ENCODE data around the gene MAP2. TPM values are rescaled to one million over a fixed set of nuclear protein-coding genes. Genes with fewer than 3 reads are reported as not detected.
A peak's percentile ranks its signal among the peaks of the same experiment; 100 is the strongest.
"Not testable (repeated sequence)": the region's sequence is repeated elsewhere in the genome, so short reads cannot be mapped to it uniquely, and the experiment has no call there.

Gene MAP2
- total and polyA plus RNA-seq, 5 donors = 2.8 to 6.2 (median 3.5) TPM

DNA sequence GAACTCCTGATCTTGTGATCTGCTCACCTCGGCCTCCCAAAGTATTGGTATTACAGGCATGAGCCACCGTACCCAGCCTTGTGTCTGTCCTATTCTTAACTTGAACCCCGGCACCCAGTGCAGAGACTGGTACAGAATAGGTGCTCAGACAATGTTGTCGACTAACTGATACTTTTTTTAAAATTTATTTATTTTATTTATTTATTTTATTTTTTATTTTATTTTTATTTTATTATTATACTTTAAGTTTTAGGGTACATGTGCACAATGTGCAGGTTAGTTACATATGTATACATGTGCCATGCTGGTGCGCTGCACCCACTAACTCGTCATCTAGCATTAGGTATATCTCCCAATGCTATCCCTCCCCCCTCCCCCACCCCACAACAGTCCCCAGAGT lies 174.4 kb downstream of the MAP2 start:
- intact Hi-C loops (cut with DNase I); H3K4me1 ChIP-seq (ENCODE audit: control insufficient read depth, insufficient read depth, low read length); H3K4me3 ChIP-seq (ENCODE audit: low read length); ATAC-seq; H3K9me3 ChIP-seq (ENCODE audit: control insufficient read depth, low read length); H3K27me3 ChIP-seq (ENCODE audit: control insufficient read depth, insufficient read depth); H3K27ac ChIP-seq (ENCODE audit: low read length): not testable (repeated sequence)
- peak in 1 of 3 donors; percentile 21 for DNase-seq
- WGBS = 96% methylated on average over 4 of the region's 6 CpGs

DNA sequence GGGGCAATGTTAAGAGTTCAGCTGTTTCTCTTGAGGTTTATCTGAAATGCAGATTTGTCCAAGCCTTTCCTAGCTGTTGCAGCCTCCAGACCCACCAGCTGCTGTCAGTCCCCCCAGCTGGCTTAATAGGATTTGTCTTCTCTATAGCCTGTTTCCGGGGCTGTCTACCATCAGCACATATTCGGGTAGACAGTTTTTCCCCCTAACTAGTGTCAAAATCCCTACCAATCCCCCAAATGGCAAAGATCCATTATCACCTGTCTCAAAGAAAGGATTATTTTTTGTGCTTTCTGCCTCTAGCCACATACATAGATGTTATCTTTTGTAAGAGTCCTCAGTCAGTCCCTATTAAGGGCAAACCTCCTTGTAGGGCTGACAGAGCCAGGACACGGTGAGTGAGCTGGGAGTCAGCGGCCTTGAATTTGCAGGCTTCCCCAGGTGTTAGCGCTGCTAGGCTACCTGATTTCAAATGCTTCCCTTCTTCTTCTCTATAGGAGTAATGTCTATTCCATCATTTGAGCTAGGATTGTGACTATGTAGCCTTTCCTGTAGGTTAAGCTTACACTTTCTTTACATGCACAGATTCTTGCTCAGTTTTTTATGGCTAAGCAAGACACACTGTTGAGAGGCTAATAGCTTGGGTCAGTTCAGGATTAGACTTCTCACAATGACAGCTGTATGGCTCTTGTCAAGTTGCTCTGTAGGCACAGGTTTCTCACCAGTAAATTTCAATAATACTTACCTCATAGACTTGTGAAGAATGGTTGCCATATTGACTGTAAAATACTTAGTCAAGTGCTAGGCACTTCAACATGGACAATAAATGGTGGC lies 176.7 kb downstream of the MAP2 start:
- ATAC-seq = no peak
- H3K27ac ChIP-seq (ENCODE audit: low read length) = no peak overlapping the region
- no peak for DNase-seq
- no peaks in the 10 kb centered on the region for H3K27me3 ChIP-seq (ENCODE audit: control insufficient read depth, insufficient read depth)
- 74% methylated on average over 5 of the region's 5 CpGs for WGBS
- H3K4me3 ChIP-seq (ENCODE audit: low read length) = no peak overlapping the region
- intact Hi-C loops (cut with DNase I) = no loop called here
- no peaks in the 10 kb centered on the region for H3K4me1 ChIP-seq (ENCODE audit: control insufficient read depth, insufficient read depth, low read length)
- H3K9me3 ChIP-seq (ENCODE audit: control insufficient read depth, low read length) = no peaks in the 10 kb centered on the region

DNA sequence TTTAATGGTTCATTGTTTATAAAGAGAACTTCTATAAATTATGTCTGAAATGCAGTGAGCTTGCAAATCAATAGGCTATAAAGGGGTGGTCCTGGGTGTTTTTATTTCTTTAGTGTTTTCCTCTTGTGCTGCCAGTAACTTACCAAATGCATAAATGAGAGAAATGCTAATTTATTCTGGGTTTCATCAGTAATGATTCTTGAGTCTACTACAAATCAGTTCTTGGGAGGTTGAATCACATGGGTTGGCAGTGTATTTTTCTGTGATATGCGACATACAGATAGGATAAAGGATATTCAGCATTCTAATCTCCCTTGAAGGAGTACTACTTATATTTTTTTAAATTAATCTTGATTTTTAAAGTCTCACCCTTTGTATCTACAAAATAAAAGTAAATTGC lies 177.7 kb downstream of the MAP2 start:
- ATAC-seq (no peak), DNase-seq (no peak)
- intact Hi-C loops (cut with DNase I) = no loop called here
- no peaks in the 10 kb centered on the region for H3K27me3 ChIP-seq (ENCODE audit: control insufficient read depth, insufficient read depth)
- no peak overlapping the region for H3K27ac ChIP-seq (ENCODE audit: low read length)
- 81% methylated on average over 1 of the region's 1 CpG for WGBS
- H3K4me3 ChIP-seq (ENCODE audit: low read length) = no peak overlapping the region
- H3K4me1 ChIP-seq (ENCODE audit: control insufficient read depth, insufficient read depth, low read length) = no peaks in the 10 kb centered on the region
- H3K9me3 ChIP-seq (ENCODE audit: control insufficient read depth, low read length) = no peaks in the 10 kb centered on the region

DNA sequence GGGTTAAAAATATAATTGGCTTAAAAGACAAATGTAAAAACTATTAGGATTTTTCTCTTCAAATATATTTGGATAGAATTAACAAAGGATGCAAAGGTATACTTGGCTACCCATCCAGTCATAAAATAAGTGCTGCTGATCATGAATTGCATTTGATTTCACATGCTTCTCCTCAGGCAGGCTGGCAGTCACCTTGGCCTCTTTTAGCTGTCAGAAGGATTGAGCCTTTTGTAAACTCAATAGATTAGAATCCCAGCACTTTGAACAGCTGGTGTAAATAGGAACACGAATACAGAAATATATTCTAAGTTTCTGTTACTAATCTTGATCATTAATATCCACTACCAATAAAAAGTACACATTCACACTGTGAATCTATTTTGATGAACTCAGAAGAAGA lies 178.4 kb downstream of the MAP2 start:
- Histone ChIP-seq H3K27me3 (ENCODE audit: control insufficient read depth, insufficient read depth) (no peaks in the 10 kb centered on the region), H3K4me3 (ENCODE audit: low read length) (no peak overlapping the region), H3K27ac (ENCODE audit: low read length) (no peak overlapping the region), H3K9me3 (ENCODE audit: control insufficient read depth, low read length) (no peaks in the 10 kb centered on the region), H3K4me1 (ENCODE audit: control insufficient read depth, insufficient read depth, low read length) (no peaks in the 10 kb centered on the region)
- 74% methylated on average over 1 of the region's 1 CpG for WGBS
- intact Hi-C loops (cut with DNase I) = no loop called here
- no peak for DNase-seq
- ATAC-seq = no peak

DNA sequence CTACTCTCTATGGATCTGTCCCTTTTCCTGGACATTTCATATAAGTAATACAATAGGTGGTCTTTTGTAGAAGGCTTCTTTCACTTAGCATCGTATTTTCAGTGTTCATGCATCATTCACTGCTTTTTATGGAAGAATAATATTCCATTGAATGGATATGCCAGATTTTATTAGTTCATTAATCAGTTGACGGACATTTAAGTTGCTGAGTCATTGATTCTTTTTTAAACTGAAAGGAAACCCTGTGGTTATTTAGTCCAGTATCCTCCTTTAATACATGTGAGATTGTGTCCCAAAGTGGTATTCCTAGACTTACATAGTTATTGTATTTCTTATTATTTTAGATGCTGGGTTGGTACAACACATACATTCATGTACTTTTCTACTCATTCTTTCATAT lies 185.7 kb downstream of the MAP2 start:
- no peak for DNase-seq
- intact Hi-C loops (cut with DNase I) = no loop called here
- no peak overlapping the region for H3K4me3 ChIP-seq (ENCODE audit: low read length)
- WGBS = 90% methylated on average over 2 of the region's 2 CpGs
- H3K27me3 ChIP-seq (ENCODE audit: control insufficient read depth, insufficient read depth) = no peaks in the 10 kb centered on the region
- H3K27ac ChIP-seq (ENCODE audit: low read length) = no peak overlapping the region
- no peaks in the 10 kb centered on the region for H3K4me1 ChIP-seq (ENCODE audit: control insufficient read depth, insufficient read depth, low read length)
- no peaks in the 10 kb centered on the region for H3K9me3 ChIP-seq (ENCODE audit: control insufficient read depth, low read length)
- ATAC-seq = no peak

DNA sequence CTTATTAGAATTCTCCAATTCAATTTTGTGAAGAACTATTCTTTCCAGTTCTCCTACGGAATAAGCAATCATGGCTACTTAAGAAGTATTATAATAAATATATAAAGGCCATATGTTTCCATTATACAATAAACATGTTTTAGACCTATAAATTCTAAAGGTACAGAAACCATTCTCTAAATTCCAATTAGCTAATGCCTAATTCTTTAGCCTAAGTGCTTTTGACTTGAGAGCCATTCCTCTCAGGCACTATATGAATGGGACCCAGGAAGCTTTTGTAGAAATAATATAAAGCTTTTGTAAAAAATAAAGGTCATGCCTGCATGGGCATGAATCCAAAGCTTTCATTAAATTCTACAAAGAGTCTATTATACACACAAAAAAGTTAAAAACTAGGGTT lies 186.8 kb downstream of the MAP2 start:
- intact Hi-C loops (cut with DNase I) = no loop called here

DNA sequence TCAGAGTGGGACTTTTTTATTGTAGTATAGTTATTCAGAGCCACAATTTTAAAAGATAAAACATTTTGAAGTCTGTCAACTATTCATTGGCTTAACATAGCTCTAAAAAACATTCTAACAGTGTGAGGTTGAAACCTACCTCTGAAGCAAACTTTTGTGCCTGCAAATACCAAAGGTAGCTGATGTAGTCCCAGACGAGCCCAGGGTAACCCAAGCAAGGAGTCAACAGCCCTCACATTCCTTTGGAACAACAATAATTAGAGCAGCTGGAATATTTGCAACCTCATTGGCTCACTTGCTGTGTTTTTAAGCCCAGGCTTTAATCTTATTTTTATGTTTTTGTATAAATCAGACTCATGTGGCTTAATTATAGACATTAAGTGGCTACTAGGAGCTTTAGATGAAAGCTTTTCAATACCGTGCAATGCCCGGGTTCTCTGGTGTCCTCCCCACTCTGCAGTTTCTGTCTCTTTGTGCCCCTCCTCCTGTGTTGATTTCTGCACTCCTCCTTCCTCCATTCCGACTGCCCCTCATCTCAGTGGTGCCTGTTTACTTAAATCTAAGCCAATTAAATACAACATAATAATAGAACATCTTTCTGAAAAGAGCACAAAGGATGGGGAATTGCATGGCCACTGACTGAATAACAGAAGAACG lies 189.9 kb downstream of the MAP2 start:
- no peak for ATAC-seq

More for the DNA sequence above, 186.8 kb downstream of the MAP2 start:
- Histone ChIP-seq H3K27me3 (ENCODE audit: control insufficient read depth, insufficient read depth) (no peaks in the 10 kb centered on the region), H3K4me3 (ENCODE audit: low read length) (no peak overlapping the region), H3K9me3 (ENCODE audit: control insufficient read depth, low read length) (no peaks in the 10 kb centered on the region), H3K4me1 (ENCODE audit: control insufficient read depth, insufficient read depth, low read length) (no peaks in the 10 kb centered on the region), H3K27ac (ENCODE audit: low read length) (no peak overlapping the region)
- DNase-seq (no peak), ATAC-seq (no peak)
- WGBS = 93% methylated on average over 1 of the region's 1 CpG

DNA sequence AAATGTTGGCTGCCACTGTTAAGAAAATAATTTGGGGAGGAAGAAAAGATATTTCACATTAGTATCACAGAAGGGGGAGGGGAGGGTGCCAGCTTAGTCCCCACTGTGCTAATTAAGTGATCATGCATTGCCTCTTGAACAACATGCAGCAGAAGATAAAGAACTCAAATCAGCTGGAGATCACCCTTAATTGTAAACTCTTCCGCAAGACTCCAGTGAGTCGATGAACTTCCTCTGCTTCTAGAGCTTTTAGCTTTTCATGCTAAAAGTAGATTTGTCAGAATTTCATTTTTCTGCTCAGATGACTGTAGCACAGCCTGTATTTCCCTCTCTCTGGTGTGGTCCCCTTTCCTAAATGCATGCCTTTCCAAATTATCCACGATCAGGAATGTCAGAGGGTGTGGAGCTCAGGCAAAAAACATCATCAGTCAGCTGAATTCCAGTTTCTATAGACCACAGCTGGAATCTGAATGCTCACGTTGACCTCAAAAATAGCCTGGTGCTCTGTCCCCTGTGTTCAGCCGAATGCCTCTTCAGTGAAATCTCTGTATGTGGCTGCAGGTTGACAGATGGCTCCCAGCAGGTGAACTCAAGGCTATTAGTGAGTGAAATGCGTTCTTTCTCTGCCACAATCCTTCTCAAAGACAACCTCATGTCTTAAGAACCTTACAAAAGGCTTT lies 191.0 kb downstream of the MAP2 start:
- Histone ChIP-seq H3K27me3 (ENCODE audit: control insufficient read depth, insufficient read depth) (no peaks in the 10 kb centered on the region), H3K4me1 (ENCODE audit: control insufficient read depth, insufficient read depth, low read length) (no peaks in the 10 kb centered on the region), H3K9me3 (ENCODE audit: control insufficient read depth, low read length) (no peaks in the 10 kb centered on the region), H3K4me3 (ENCODE audit: low read length) (no peak overlapping the region), H3K27ac (ENCODE audit: low read length) (no peak overlapping the region)
- ATAC-seq (no peak), DNase-seq (no peak)
- 44% methylated on average over 6 of the region's 6 CpGs for WGBS
- intact Hi-C loops (cut with DNase I) = no loop called here

More for the DNA sequence above, 189.9 kb downstream of the MAP2 start:
- no peak for DNase-seq
- WGBS = 62% methylated on average over 5 of the region's 5 CpGs
- H3K27ac ChIP-seq (ENCODE audit: low read length) = no peak overlapping the region
- H3K9me3 ChIP-seq (ENCODE audit: control insufficient read depth, low read length) = no peaks in the 10 kb centered on the region
- H3K4me1 ChIP-seq (ENCODE audit: control insufficient read depth, insufficient read depth, low read length) = no peaks in the 10 kb centered on the region
- intact Hi-C loops (cut with DNase I) = no loop called here
- no peak overlapping the region for H3K4me3 ChIP-seq (ENCODE audit: low read length)
- no peaks in the 10 kb centered on the region for H3K27me3 ChIP-seq (ENCODE audit: control insufficient read depth, insufficient read depth)

DNA sequence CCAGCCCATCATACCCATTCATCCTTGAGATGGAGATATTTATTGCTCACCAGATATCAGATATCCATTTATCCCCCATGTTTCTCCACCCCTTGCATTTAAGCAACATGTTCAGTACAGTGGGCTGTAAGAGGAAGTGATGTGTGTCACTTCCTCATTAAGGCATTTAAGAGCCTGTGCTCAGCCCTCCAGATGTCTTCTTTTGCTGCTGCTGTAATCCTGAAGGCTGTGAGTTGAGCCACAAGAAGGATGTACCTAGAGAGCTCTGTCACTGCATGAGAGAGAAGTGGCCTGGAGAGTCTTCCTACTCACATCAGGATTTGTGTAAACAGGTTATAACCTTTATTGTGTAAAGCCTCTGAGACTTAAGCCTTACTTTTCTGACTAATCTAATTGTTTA lies 195.9 kb downstream of the MAP2 start:
- DNase-seq = no peak
- intact Hi-C loops (cut with DNase I) = no loop called here
- no peaks in the 10 kb centered on the region for H3K27me3 ChIP-seq (ENCODE audit: control insufficient read depth, insufficient read depth)
- no peak overlapping the region for H3K4me3 ChIP-seq (ENCODE audit: low read length)
- H3K9me3 ChIP-seq (ENCODE audit: control insufficient read depth, low read length) = no peaks in the 10 kb centered on the region
- H3K4me1 ChIP-seq (ENCODE audit: control insufficient read depth, insufficient read depth, low read length) = no peaks in the 10 kb centered on the region
- no peak for ATAC-seq
- H3K27ac ChIP-seq (ENCODE audit: low read length) = no peak overlapping the region

DNA sequence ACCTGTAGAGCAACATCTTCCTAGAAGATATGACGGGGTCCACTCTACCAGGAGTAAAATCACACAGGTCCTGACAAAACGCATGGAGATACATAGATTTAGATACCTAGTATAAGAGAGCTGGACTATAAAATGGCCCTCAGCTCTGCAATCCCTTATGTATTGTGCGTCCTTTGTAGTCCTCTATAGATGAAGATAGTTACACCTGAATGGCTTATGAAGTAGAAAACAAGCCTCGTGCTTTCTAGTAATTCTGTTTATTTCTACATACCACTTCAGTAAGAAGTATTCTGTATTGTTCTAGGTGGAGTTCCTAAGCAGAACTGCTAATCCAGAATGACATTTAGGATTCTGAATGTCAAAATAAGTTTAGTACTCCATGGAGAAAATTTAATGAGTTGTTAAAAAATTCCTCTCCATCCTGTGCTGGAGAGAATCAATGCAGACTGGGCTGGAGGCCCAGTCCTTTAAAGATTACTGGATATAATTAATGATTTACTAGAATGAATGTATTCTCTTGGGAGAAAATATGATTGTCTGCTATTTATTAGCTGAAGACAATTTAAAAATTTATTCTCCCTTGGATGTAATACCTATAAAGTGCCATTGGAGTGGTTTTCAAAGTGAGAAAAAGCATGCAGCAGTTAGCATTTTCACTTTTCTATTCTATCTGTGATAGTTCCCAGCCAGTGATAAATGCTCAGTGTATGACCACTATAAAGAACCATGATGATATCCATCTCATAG lies 200.5 kb downstream of the MAP2 start:
- no peaks in the 10 kb centered on the region for H3K9me3 ChIP-seq (ENCODE audit: control insufficient read depth, low read length)

DNA sequence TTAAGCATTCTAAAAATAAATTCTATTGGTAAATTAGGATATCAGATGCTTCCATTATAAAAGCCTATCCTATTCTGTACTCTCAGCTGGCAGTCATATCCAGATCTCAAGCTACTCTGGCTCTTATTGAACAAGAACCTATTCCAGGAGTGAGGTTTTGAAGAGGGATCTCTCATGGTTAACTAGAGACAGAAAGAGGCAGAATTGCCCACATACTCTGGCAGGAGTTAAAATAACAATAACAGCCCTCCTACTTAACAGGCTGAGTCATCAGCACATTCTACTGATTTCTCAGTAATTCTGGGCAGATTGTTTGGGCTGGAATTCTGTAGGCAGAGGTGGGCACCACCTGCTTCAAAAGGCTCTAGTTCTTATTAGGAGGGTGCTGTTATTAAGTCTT lies 205.8 kb downstream of the MAP2 start:
- peaks cover 2% of the 10 kb centered on the region for H3K4me1 ChIP-seq (ENCODE audit: control insufficient read depth, insufficient read depth, low read length)
- DNase-seq = no peak
- H3K27me3 ChIP-seq (ENCODE audit: control insufficient read depth, insufficient read depth) = no peaks in the 10 kb centered on the region
- no peak overlapping the region for H3K4me3 ChIP-seq (ENCODE audit: low read length)
- ATAC-seq = no peak
- intact Hi-C loops (cut with DNase I) = no loop called here
- no peaks in the 10 kb centered on the region for H3K9me3 ChIP-seq (ENCODE audit: control insufficient read depth, low read length)
- H3K27ac ChIP-seq (ENCODE audit: low read length) = no peak overlapping the region

More for the DNA sequence above, 200.5 kb downstream of the MAP2 start:
- ATAC-seq (no peak), DNase-seq (no peak)
- 92% methylated on average over 4 of the region's 4 CpGs for WGBS
- no peaks in the 10 kb centered on the region for H3K27me3 ChIP-seq (ENCODE audit: control insufficient read depth, insufficient read depth)
- peaks cover 2% of the 10 kb centered on the region for H3K4me1 ChIP-seq (ENCODE audit: control insufficient read depth, insufficient read depth, low read length)
- intact Hi-C loops (cut with DNase I) = no loop called here
- H3K4me3 ChIP-seq (ENCODE audit: low read length) = no peak overlapping the region
- H3K27ac ChIP-seq (ENCODE audit: low read length) = no peak overlapping the region
